PFSK-1 (cell line): ENCODE measurements around the gene ACVRL1.

Experiments
- FOXP2 ChIP-seq: optimal IDR thresholded peaks from 2 replicates; pipeline ENCODE3; 2011; ENCODE audit warnings: borderline replicate concordance, control low read depth, inconsistent platforms; ENCODE audit not compliant: insufficient read depth; ENCODE audit errors: extremely low read length, extremely low read depth
- POLR2AphosphoS5 ChIP-seq: IDR thresholded peaks from 2 replicates; pipeline ENCODE4 v1.6.1; 2012; ENCODE audit warnings: low read depth, mild to moderate bottlenecking, control low read depth, low read length, moderate library complexity
- SIN3A ChIP-seq: IDR thresholded peaks from 2 replicates; pipeline ENCODE4 v1.6.1; 2012; ENCODE audit warnings: mild to moderate bottlenecking, low read length, moderate library complexity, borderline replicate concordance; ENCODE audit not compliant: insufficient read depth
- TAF1 ChIP-seq: IDR thresholded peaks from 2 replicates; pipeline ENCODE4 v1.6.1; 2012; ENCODE audit warnings: low read length, control low read depth, borderline replicate concordance; ENCODE audit not compliant: insufficient read depth
- TF ChIP-seq, protein P1 (sequence below), 2 experiments: IDR thresholded peaks; 2 replicates each; pipeline versions ENCODE4 v1.6.1 to v1.8.0; 2011 to 2012; ENCODE audit warnings: low read depth in 2 of 2, low read length in 2 of 2, control low read depth in 1 of 2, inconsistent platforms in 1 of 2, mild to moderate bottlenecking in 1 of 2, moderate library complexity in 1 of 2; ENCODE audit not compliant: insufficient read depth in 1 of 2

DNA sequence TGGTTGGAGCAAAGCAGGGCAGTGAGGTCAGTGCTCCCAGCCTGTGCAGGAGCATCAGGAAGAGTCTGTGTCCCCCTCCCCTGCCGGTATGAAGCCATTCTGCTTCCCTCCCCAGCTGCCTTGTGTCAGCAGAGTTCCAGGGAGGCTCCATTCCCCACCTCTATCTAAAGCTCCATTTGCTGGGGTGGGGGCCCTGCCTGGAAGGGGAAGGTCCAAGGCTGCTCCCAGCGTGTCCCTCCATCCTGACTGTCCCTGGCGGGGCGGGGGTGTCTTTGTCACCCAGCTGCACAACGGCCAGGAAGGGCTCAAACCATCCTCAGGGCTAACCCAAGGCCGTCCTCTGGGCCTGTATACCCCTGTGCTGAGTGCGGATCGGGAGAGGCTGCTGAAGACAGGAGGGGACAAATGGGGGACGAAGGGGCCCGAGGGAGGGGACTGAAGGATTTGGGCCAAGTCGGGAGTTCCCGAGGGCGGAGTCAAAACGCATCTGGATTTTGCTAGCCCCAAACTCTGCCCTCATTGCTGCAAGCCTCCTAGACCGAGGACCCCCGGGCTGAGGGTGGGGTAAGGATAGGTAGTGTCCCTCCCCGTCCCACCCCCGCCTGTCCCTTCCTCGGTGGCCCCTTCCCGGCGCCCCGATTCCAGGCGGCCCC is 748 bp upstream of the ACVRL1 start:
- no peak for TF ChIP-seq TAF1
- TF ChIP-seq SIN3A, result no peak
- TF ChIP-seq POLR2AphosphoS5, result no peak; the same call in 1 of the 2 replicates
- TF ChIP-seq, protein P1, sequence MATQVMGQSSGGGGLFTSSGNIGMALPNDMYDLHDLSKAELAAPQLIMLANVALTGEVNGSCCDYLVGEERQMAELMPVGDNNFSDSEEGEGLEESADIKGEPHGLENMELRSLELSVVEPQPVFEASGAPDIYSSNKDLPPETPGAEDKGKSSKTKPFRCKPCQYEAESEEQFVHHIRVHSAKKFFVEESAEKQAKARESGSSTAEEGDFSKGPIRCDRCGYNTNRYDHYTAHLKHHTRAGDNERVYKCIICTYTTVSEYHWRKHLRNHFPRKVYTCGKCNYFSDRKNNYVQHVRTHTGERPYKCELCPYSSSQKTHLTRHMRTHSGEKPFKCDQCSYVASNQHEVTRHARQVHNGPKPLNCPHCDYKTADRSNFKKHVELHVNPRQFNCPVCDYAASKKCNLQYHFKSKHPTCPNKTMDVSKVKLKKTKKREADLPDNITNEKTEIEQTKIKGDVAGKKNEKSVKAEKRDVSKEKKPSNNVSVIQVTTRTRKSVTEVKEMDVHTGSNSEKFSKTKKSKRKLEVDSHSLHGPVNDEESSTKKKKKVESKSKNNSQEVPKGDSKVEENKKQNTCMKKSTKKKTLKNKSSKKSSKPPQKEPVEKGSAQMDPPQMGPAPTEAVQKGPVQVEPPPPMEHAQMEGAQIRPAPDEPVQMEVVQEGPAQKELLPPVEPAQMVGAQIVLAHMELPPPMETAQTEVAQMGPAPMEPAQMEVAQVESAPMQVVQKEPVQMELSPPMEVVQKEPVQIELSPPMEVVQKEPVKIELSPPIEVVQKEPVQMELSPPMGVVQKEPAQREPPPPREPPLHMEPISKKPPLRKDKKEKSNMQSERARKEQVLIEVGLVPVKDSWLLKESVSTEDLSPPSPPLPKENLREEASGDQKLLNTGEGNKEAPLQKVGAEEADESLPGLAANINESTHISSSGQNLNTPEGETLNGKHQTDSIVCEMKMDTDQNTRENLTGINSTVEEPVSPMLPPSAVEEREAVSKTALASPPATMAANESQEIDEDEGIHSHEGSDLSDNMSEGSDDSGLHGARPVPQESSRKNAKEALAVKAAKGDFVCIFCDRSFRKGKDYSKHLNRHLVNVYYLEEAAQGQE (IDR thresholded peaks at IDR 0.05; ENCODE audit: insufficient read depth in 1 of 2, low read depth in 2 of 2, low read length in 2 of 2), result no peak
- TF ChIP-seq FOXP2, result no peak
